GM18909 (cell line): ENCODE results near the gene XPO1.

Experiments used
- ATAC-seq: cut with Tn5 transposase; IDR thresholded peaks from one replicate; pipeline ENCODE4 v1.9.1; 2021; ENCODE audit warnings: mild to moderate bottlenecking; ENCODE audit not compliant: unreplicated experiment, poor library complexity

The XPO1 gene

DNA sequence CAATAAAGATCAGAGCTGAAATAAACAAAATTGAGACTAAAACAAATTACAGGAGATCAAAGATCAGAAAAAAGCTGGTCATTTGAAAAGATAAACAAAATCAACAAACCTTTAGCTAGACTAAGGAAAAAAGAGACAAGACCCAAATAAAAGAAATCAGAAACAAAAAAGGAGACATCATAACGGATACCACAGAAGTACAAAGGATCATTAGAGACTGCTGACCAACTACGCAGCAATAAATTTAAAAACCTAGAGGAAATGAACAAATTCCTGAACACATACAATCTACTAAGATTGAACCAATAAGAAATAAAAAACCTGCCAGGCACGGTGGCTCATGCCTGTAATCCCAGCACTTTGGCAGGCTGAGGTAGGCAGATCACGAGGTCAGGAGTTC is 101.0 kb downstream of the XPO1 start:
- no peak for ATAC-seq

DNA sequence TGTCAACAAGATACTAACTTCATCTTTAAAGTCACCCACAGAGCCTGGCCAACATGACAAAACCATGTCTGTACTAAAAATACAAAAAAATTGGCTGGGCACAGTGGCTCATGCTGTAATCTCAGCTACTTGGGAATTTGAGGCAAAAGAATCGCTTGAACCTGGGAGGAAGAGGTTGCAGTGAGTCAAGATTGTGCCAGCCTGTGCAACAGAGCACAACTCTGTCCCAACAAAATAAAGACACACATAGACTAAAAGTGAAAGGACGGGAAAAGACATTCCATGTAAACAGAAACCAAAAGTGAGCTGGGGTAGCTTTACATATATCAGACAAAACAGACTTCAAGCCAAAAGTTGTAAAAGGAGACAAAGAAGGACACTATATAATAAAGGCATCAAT is 102.1 kb downstream of the XPO1 start:
- no peak for ATAC-seq

- ATAC-seq, result no peak
Observed at GRCh38 chr2:61435291-61435690, 102.9 kb downstream of the XPO1 start.

DNA sequence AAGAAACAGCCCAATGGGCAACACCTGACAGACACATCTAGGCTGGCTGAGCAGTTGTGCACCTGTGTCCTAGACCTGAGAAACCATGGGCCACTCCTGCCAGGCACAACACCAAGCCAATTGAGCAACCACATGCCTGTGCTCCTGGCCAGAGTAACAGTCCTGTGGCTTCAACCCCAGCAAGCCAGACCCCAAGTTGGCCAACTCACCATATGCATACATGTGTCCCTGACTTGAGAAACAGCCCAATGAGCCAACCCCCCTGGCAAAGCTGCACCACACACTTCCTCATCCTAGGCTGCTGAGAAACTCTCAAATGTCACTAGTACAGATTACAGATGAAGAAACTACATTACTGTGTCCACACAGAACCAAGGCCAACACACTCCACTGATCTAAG is 103.8 kb downstream of the XPO1 start:
- no peak for ATAC-seq

GRCh38 chr2:61433606-61434005 is 104.5 kb downstream of the XPO1 start:
- ATAC-seq, result no peak

- no peak for ATAC-seq
Observed at GRCh38 chr2:61432990-61433389, 105.2 kb downstream of the XPO1 start.

GRCh38 chr2:61431345-61431744 is 106.8 kb downstream of the XPO1 start:
- no peak for ATAC-seq
